ENCODE data around the gene PIP5KL1.

Gene PIP5KL1

GRCh38 chr9:127927988-127928675, 2.4 kb downstream of the PIP5KL1 start:
- no peak for DNase-seq

GRCh38 chr9:127927201-127927987, 3.2 kb downstream of the PIP5KL1 start:
- no peak for DNase-seq

GRCh38 chr9:127926906-127927200, 3.7 kb downstream of the PIP5KL1 start:
- no peak for DNase-seq

GRCh38 chr9:127925959-127926905, 4.3 kb downstream of the PIP5KL1 start:
- no peak for DNase-seq

- DNase-seq = no peak
Observed at GRCh38 chr9:127924736-127925444, 5.7 kb downstream of the PIP5KL1 start.

- no peak for DNase-seq
Observed at GRCh38 chr9:127923771-127924170, 6.8 kb downstream of the PIP5KL1 start.

- no peak for DNase-seq
Observed at GRCh38 chr9:127923046-127923445, 7.5 kb downstream of the PIP5KL1 start.

- DNase-seq = no peak
Observed at GRCh38 chr9:127921557-127922120, 8.9 kb downstream of the PIP5KL1 start.

- no peak for DNase-seq
Observed at GRCh38 chr9:127920794-127921193, 9.8 kb downstream of the PIP5KL1 start.

GRCh38 chr9:127919253-127919815, 11.2 kb downstream of the PIP5KL1 start:
- no peak for DNase-seq

GRCh38 chr9:127918183-127919107, 12.1 kb downstream of the PIP5KL1 start:
- no peak for DNase-seq

- no peak for DNase-seq
Observed at GRCh38 chr9:127917603-127918002, 13.0 kb downstream of the PIP5KL1 start.

GRCh38 chr9:127916720-127917581, 13.6 kb downstream of the PIP5KL1 start, which contains the start of gene ST6GALNAC4:
ST6GALNAC4 (minus strand) TSS chr9:127917041; CDS start chr9:127916419, 622 bp downstream.
- DNase-seq = peak; percentile 42

GRCh38 chr9:127915801-127916719, 14.5 kb downstream of the PIP5KL1 start:
- DNase-seq = no peak

GRCh38 chr9:127915325-127915752, 15.2 kb downstream of the PIP5KL1 start:
- no peak for DNase-seq

- no peak for DNase-seq
Observed at GRCh38 chr9:127913682-127914081, 16.9 kb downstream of the PIP5KL1 start.

- no peak for DNase-seq
Observed at GRCh38 chr9:127912882-127913281, 17.7 kb downstream of the PIP5KL1 start.

- no peak for DNase-seq
Observed at GRCh38 chr9:127912296-127912695, 18.3 kb downstream of the PIP5KL1 start.

All from cortex of kidney (tissue), 1 donor.